K562 treated with DMSO at 1 percent for 12 hours (cell line): ENCODE results near the gene LAMB3. TPM values are rescaled to one million over a fixed set of nuclear protein-coding genes. Genes with fewer than 3 reads are reported as not detected.

Experiments used
- total RNA-seq: library from RNA; unstranded; fragments of 300-600 nt; gene quantifications from 2 replicates; pipeline ENCODE4 v1.2.3, GENCODE V29; 2022; ENCODE audit not compliant: insufficient read depth

The LAMB3 gene
- 4.9 and 8.9 TPM in 2 replicates for total RNA-seq

GRCh38 chr1:209652121-209652735 lies at the start of gene LAMB3:
Gene LAMB3 (minus strand): TSS chr1:209652425. CDS start chr1:209650944, 1,481 bp downstream.

DNA sequence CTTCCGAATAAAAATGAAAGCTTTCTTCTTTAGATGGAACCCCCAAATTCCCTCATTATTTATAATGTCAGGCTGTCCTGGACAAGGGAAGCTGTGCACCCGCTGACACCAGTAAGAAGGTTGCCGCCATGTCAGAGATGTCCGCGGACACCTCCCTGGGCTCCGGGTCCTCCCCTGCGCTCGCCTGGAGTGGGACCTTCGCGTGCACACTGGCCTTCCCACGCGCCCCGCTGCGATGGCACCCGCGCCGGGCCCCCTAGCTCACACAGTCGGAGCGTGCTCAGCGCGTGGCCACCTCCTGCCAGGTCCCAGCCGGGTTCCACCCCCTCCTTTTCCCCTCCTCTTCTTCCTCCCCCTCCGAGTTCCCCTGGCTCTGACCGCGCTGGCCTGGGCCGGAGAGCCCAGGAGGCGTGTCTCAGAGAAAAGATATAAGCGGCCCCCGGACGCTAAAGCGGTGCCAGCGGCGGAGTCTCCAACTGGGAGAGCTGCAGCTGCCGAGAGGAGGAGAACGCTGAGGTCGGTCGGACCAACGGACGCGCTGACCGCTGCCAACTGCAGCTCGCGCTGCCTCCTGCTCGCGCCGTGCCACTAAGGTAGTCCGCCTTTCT lies 22.8 kb upstream of the LAMB3 start, which contains the start of gene G0S2:
Gene G0S2 (plus strand): TSS at position 456 of the 608 bp plus-strand sequence. CDS start 273 bp downstream, outside the sequence.

DNA sequence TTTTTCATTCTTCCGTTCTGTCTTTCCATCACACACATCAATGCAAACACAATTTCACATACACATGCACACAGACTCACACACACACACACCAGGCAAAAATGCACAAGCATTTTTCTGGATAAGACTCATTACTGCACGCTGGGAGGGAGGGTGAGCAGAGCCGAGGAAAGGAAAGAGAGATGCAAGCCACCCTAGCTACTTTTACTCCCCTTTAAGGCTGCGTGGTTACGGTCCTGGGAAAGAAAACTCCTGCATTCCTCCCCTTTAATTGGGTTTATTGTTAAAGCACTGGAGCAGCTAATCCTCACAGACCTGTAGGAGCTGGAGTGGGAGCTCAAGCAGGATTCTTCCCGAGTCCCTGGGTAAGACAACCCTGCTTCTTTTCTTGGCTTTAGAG lies 68.8 kb downstream of the LAMB3 start, which contains the start of gene CAMK1G:
Gene CAMK1G (plus strand): TSS at position 307 of the 400 bp plus-strand sequence. CDS start 11,270 bp downstream, outside the sequence.

Other genes with a start within 250 kb of the LAMB3 start
- gene CAMK1G, start 68.7 kb downstream of the LAMB3 start, total RNA-seq, result not detected in 2 replicates
- 336 and 417 TPM in 2 replicates for gene G0S2, start 23.0 kb upstream of the LAMB3 start, total RNA-seq
- gene HSD11B1, start 52.4 kb upstream of the LAMB3 start, total RNA-seq, result 0.67 TPM in 1 of 2 replicates, not detected in the other
- not detected in 2 replicates for gene TRAF3IP3, start 103.6 kb upstream of the LAMB3 start, total RNA-seq
- 1.9 and 3.0 TPM in 2 replicates for gene C1orf74, start 132.1 kb upstream of the LAMB3 start, total RNA-seq
- gene IRF6, start 153.7 kb upstream of the LAMB3 start, total RNA-seq, result 0.18 and 0.93 TPM in 2 replicates
- gene UTP25, start 175.5 kb upstream of the LAMB3 start, total RNA-seq, result 1.4 and 4.0 TPM in 2 replicates